ENCODE results near the gene KCNMB2.

- no peak for TF ChIP-seq POLR2A (IDR thresholded peaks at IDR 0.05)
- TF ChIP-seq CTCF (IDR thresholded peaks at IDR 0.05) = no peak
These were observed 33.6 kb downstream of the KCNMB2 start for GRCh38 chr3:178569826-178570225.
